Caco-2 (cell line): ENCODE measurements around the gene KRABD2. TPM values are rescaled to one million over a fixed set of nuclear protein-coding genes. Genes with fewer than 3 reads are reported as not detected.

Source experiments
- BruUV-seq: library from RNA; stranded (reverse); fragments of 400-500 nt; replicated peaks from 2 replicates; lab custom pipeline; 2021; lab: Mats Ljungman, UMichigan
- CTCF ChIA-PET: fragments of 300-600 bp; sonication (Branson Sonifier 250); formaldehyde crosslinking; loops from one replicate; lab custom pipeline; 2022; ENCODE audit warnings: antibody characterized with exemption; lab: Charles Lee
- POLR2A ChIA-PET: fragments of 300-600 bp; sonication (Branson Sonifier 250); formaldehyde crosslinking; loops from one replicate; lab custom pipeline; 2022; ENCODE audit warnings: antibody characterized with exemption; lab: Charles Lee
- DNase-seq, 2 experiments: peaks; one replicate each; pipeline versions ENCODE4 v3.0.0 to v3.0.0-alpha.2; 2020 to 2022
- H3K27me3 ChIP-seq: replicated peaks from 2 replicates; pipeline ENCODE4 v1.6.0; 2011; ENCODE audit warnings: low read length; ENCODE audit not compliant: control insufficient read depth, insufficient read depth
- H3K36me3 ChIP-seq: 2 replicates; pipeline ENCODE4 v1.5.1; 2011; ENCODE audit warnings: low read length; ENCODE audit not compliant: control insufficient read depth, insufficient read depth
- H3K4me1 ChIP-seq: fragments of 250-450 bp; sonication (Bioruptor Pico); 2 replicates; pipeline ENCODE4 v1.5.1; 2020; ENCODE audit warnings: mild to moderate bottlenecking
- H3K4me3 ChIP-seq: 2 replicates; pipeline ENCODE4 v1.5.1; 2011; ENCODE audit warnings: low read depth, mild to moderate bottlenecking, control low read depth, low read length
- H3K9me3 ChIP-seq: fragments of 250-450 bp; sonication (Bioruptor Pico); 2 replicates; pipeline ENCODE4 v1.5.1; 2020; ENCODE audit warnings: mild to moderate bottlenecking, moderate library complexity
- H3K27ac Mint-ChIP-seq: one replicate; pipeline ENCODE4 v1.8.0; 2022; ENCODE audit warnings: mixed read lengths; ENCODE audit not compliant: unreplicated experiment
- H3K27me3 Mint-ChIP-seq: one replicate; pipeline ENCODE4 v1.8.0; 2022; ENCODE audit warnings: mixed read lengths; ENCODE audit not compliant: insufficient read depth, unreplicated experiment
- H3K36me3 Mint-ChIP-seq: one replicate; pipeline ENCODE4 v1.8.0; 2022; ENCODE audit warnings: mild to moderate bottlenecking, mixed read lengths; ENCODE audit not compliant: insufficient read depth, unreplicated experiment
- H3K4me1 Mint-ChIP-seq: one replicate; pipeline ENCODE4 v1.8.0; 2022; ENCODE audit warnings: low read depth, mixed read lengths; ENCODE audit not compliant: unreplicated experiment
- H3K4me3 Mint-ChIP-seq: one replicate; pipeline ENCODE4 v1.8.0; 2022; ENCODE audit warnings: mild to moderate bottlenecking, moderate library complexity, mixed read lengths; ENCODE audit not compliant: unreplicated experiment
- H3K9me3 Mint-ChIP-seq: one replicate; pipeline ENCODE4 v1.8.0; 2022; ENCODE audit warnings: mixed read lengths; ENCODE audit not compliant: unreplicated experiment
- CTCF ChIP-seq, 2 experiments: fragments of 200-600 bp in 1 of 2; IDR thresholded peaks; 1 replicate in 1 of 2; 2 replicates in 1 of 2; pipeline versions ENCODE4 v1.5.1 to v1.8.0; 2011 to 2022; ENCODE audit warnings: antibody characterized with exemption in 1 of 2, control low read depth in 1 of 2, inconsistent platforms in 1 of 2, low read depth in 1 of 2, low read length in 1 of 2, mild to moderate bottlenecking in 1 of 2, moderate library complexity in 1 of 2; ENCODE audit not compliant: insufficient read depth in 1 of 2, severe bottlenecking in 1 of 2, unreplicated experiment in 1 of 2
- intact Hi-C: fragments of 100-400 bp; cut with micrococcal nuclease; formaldehyde crosslinking; loops from one replicate; pipeline ENCODE4 v1.10.0; 2022; ENCODE audit not compliant: unreplicated experiment
- total RNA-seq: library from RNA; stranded (reverse); gene quantifications from 2 replicates; pipeline ENCODE4 v1.2.3, GENCODE V29; 2022

KRABD2 gene

DNA sequence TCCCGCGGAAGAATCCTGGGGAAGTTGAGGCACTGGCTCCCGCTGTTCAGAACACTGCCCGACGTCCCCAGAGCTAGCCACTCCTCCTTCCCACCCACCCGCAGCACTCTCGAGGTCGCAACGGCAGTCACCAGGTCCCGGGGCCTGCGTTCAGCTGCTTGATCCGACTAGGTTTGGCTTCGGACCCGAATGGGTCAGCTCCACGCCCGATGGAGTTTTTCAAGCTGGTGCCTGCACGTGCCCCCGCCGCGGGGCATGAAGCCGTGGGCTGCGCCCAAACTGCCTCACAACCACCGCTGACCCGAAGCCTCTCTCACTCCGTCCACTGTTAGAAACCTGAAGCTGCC is 49.2 kb downstream of the KRABD2 start:
- Mint-ChIP-seq H3K9me3 (no peaks in the 10 kb centered on the region), H3K4me3 (no peak overlapping the region), H3K36me3 (no peaks in the 10 kb centered on the region), H3K27me3 (no peaks in the 10 kb centered on the region), H3K4me1 (no peaks in the 10 kb centered on the region), H3K27ac (no peak overlapping the region)
- CTCF ChIA-PET, result no interaction called here
- Histone ChIP-seq H3K4me1 (no peaks in the 10 kb centered on the region), H3K4me3 (no peak overlapping the region), H3K36me3 (no peaks in the 10 kb centered on the region), H3K27me3 (no peaks in the 10 kb centered on the region), H3K9me3 (no peaks in the 10 kb centered on the region)
- DNase-seq, result no peak
- no TSS peak for BruUV-seq
- intact Hi-C loops, result no loop called here
- no peak for TF ChIP-seq CTCF (IDR thresholded peaks at IDR 0.05; ENCODE audit: insufficient read depth in 1 of 2, low read depth in 1 of 2, low read length in 1 of 2, severe bottlenecking in 1 of 2, unreplicated experiment in 1 of 2)
- POLR2A ChIA-PET, result no interaction called here

Other genes starting within 250 kb of the KRABD2 start
- gene PER1, start 224.3 kb downstream of the KRABD2 start, total RNA-seq, result 10.6 and 10.8 TPM in 2 replicates
- gene VAMP2, start 213.8 kb downstream of the KRABD2 start, total RNA-seq, result 10.5 and 12.2 TPM in 2 replicates
- gene TMEM107, start 200.3 kb downstream of the KRABD2 start, total RNA-seq, result 5.4 TPM in 2 replicates
- 4.2 and 4.7 TPM in 2 replicates for gene BORCS6, start 186.5 kb downstream of the KRABD2 start, total RNA-seq
- 82.8 and 89.4 TPM in 2 replicates for gene AURKB, start 166.1 kb downstream of the KRABD2 start, total RNA-seq
- 18.2 and 22.9 TPM in 2 replicates for gene CTC1, start 128.6 kb downstream of the KRABD2 start, total RNA-seq
- 38.8 and 44.1 TPM in 2 replicates for gene PFAS, start 127.4 kb downstream of the KRABD2 start, total RNA-seq
- gene RANGRF, start 88.0 kb downstream of the KRABD2 start, total RNA-seq, result 13.2 and 15.2 TPM in 2 replicates
- gene SLC25A35, start 81.3 kb downstream of the KRABD2 start, total RNA-seq, result 3.6 and 3.7 TPM in 2 replicates
- not detected in 2 replicates for gene ARHGEF15, start 66.5 kb downstream of the KRABD2 start, total RNA-seq
- not detected in 2 replicates for gene ODF4, start 36.9 kb downstream of the KRABD2 start, total RNA-seq
- gene RPL26, start 6.5 kb upstream of the KRABD2 start, total RNA-seq, result 998 and 999 TPM in 2 replicates
- gene RNF222, start 21.1 kb upstream of the KRABD2 start, total RNA-seq, result not detected in 2 replicates
- gene NDEL1, start 59.2 kb upstream of the KRABD2 start, total RNA-seq, result 32.2 and 32.3 TPM in 2 replicates